ENCODE measurements around the gene NRDE2.

Gene NRDE2, protein sequence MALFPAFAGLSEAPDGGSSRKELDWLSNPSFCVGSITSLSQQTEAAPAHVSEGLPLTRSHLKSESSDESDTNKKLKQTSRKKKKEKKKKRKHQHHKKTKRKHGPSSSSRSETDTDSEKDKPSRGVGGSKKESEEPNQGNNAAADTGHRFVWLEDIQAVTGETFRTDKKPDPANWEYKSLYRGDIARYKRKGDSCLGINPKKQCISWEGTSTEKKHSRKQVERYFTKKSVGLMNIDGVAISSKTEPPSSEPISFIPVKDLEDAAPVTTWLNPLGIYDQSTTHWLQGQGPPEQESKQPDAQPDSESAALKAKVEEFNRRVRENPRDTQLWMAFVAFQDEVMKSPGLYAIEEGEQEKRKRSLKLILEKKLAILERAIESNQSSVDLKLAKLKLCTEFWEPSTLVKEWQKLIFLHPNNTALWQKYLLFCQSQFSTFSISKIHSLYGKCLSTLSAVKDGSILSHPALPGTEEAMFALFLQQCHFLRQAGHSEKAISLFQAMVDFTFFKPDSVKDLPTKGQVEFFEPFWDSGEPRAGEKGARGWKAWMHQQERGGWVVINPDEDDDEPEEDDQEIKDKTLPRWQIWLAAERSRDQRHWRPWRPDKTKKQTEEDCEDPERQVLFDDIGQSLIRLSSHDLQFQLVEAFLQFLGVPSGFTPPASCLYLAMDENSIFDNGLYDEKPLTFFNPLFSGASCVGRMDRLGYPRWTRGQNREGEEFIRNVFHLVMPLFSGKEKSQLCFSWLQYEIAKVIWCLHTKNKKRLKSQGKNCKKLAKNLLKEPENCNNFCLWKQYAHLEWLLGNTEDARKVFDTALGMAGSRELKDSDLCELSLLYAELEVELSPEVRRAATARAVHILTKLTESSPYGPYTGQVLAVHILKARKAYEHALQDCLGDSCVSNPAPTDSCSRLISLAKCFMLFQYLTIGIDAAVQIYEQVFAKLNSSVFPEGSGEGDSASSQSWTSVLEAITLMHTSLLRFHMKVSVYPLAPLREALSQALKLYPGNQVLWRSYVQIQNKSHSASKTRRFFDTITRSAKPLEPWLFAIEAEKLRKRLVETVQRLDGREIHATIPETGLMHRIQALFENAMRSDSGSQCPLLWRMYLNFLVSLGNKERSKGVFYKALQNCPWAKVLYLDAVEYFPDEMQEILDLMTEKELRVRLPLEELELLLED

GRCh38 chr14:90331497-90332270, at the start of gene NRDE2:
TSS of gene NRDE2 (minus strand) at chr14:90331941. CDS start at chr14:90331904, 37 bp downstream.
- FAIRE-seq = no peak

DNA sequence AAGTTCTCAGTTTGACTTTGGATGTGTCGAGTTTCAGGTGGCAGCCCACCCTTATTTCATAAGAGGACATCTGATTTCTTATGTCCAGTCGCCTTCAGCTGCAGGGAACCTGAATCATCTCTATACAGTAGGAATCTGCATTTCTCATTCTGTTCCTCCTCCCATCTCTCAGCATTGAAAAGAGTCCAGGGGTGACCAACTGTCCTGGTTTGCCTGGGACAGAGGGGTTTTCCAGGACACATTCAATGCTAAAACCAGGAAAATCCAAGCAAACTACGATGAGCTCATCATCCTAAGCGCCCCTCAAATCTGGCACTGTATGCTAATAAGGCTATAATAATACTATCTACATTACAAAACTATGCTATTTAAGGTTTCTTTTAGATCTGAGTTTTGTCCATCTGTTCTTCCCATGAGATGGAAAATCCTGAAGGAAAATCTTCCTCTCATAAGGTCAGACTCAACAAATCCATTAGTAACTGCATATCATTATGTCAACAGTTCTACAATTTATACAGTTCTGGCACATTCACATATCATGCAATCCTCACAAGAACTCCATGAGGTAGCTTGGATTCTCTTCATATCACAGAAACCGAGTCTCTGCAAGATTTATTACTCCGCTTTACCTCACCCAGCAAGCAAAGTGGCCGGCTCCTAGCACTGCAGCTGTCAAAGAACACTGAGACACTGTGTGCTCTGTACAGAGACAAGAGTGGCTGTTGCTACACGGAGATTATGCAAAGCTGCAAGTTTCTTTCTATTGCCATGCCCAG, 49.5 kb upstream of the NRDE2 start:
- no peak for FAIRE-seq

DNA sequence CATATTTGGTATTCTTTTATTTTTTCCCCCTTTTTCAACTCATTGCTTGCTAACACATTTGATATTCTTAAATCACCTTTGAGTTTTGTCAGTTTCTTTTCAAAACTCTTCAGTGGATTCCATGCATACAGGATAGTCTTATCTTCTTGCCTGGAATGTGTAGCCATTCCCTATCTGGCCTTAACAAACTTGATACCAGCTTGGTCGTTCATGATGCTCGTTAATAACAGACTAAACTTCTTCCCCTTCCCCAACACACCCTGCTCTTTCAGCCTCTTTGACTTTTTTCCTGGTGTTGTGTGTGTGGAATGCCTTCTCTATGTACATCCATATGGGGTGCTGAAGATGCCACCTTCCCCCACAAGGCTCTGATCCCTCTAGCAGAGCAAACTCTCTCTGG, 47.4 kb upstream of the NRDE2 start:
- no peak for FAIRE-seq

GRCh38 chr14:90378249-90378648, 46.5 kb upstream of the NRDE2 start:
- no peak for FAIRE-seq

DNA sequence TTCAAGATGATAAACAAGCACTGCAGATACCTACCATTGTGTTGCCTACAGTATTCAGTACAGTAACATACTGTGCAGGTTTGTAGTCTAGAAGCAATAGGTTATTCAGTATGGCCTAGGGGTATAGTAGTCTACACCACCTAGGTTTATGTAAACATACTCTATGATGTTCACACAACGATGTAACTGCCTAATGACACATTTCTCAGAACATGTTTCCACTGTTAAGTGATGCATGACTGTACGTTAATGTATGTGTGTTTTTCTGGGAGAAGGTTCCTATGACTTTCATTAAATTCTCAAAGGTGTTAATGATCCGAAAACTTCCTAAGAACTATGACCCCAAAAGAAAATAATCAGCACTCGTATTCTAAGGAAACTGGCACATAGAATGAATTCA, 44.2 kb upstream of the NRDE2 start:
- FAIRE-seq = no peak

DNA sequence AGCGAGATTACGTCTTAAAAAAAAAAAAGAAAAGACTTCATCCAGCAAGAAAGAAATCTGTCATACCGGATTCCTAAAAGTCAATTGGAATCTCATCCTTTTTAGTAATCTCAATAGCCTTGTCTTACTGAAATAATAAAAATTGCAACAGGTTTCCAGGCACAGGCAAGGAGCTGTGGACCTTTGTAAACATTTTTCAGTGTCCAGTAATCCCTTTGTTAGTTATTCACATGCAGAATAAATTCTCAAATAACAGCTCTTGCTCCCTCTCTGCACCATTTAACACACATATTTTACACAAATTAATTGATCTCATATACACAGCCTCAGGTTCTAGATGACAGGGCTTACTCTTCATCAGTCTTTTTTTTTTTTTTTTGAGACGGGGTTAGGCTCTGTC, 43.1 kb upstream of the NRDE2 start:
- FAIRE-seq = no peak

DNA sequence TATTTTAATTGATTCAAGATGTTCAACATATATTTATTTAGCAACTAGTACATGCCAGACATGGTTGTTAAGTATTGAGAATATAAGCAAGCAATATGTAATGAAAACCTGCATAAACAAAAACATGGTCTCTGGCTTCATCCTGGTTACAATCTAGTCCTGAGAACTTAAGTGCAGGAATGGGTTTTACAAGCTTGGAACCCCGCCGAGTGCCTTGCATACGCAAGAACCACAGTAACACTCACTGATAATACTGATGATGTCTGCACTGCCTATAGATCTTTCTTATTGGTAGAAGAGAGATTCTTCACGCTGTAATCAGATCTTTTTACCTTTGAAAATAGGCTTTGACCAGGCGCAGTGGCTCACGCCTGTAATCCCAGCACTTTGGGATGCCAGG, 42.1 kb upstream of the NRDE2 start:
- no peak for FAIRE-seq

DNA sequence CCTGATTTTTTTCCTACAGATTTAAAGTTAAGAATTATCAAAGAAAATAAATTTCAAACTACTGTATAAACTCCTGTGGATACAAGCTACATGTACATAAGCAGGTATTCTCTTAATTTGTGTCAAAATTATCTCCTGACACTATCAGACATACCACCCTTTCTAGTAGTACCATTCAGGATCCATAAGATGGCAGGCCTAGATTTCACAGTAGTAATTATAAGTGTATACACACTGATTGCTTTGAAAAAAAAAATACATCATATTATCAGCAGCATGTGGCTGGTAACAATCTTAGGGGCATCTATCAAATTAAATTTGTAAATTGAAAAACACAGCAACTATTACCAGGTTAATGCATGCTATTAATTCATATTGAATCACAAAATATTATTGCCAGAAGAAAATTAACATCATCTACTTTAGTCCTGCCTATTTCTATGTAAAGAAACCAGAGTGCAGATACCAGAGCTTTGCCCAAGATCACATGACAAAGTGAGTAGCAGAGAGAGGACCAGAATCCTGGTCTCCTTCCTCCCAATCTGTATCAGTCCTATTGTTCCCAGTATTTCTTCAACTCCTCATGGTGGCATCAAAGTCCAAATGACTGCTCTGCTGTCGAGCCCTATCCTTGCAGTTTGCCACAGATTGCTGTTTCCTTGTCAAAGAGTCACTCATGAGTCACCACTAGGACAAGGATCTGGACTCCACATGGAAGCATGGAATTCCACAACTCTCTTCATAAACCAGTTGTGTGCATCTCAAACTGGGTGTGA, 37.4 kb upstream of the NRDE2 start:
- FAIRE-seq = no peak

- FAIRE-seq = no peak
These were observed 30.8 kb upstream of the NRDE2 start for GRCh38 chr14:90362558-90362896.

GRCh38 chr14:90361865-90362557, 30.3 kb upstream of the NRDE2 start:
- no peak for FAIRE-seq

DNA sequence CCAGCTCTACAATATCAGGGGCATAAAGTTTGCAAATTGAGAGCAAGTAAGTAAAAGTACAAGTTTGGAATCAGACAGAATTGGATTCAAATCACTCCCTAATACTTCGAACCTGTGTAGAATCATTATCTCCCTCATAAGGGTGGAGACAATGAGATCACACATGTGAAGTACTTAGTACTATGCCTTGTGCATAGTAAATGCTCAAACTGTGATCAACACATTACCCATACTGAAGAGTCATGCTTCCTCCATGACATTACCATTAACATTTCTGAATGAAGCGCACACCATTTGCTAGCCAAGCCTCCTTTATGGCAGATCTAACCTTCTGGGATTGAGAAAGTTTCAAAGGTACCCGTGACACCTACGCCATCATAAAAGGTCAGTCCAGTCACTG, 26.6 kb upstream of the NRDE2 start:
- no peak for FAIRE-seq

GRCh38 chr14:90356925-90357324, 25.2 kb upstream of the NRDE2 start:
- no peak for FAIRE-seq

GRCh38 chr14:90355540-90356518, 24.1 kb upstream of the NRDE2 start:
- no peak for FAIRE-seq

DNA sequence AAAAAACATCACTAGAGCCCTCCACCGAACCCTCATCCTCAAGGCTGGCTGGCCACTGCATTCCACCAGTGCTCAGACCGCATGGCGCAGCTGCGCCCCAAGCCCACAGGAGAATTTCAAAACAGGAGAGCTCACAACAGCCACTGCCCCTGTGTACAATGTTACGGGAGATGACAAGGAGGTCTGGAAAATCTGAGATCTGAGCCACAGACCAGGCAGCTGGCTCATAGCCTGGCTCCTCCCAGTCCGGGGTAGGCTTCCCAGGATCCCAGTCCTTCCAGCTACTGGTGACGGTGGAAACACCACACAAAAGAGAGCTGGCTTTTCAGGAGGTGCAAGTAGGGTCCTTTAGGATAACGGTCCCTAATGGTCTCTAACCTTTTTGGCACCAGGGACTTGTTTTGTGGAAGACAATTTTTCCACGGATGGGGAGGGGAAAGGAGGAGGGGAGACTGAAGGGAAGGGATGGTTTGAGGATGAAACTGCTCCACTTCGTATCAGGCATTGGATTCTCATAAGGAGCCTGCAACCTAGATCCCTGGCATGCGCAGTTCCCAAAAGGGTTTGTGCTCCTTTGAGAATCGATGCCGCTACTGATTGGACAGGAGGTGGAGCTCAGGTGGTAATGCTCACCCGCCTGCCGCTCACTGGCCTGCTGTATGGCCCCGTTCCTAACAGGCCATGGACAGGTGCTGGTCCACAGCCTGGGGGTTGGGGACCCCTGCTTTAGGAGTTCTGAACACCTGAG, 23.0 kb upstream of the NRDE2 start:
- FAIRE-seq = no peak

GRCh38 chr14:90349739-90350138, 18.0 kb upstream of the NRDE2 start:
- no peak for FAIRE-seq

GRCh38 chr14:90348270-90348669, 16.5 kb upstream of the NRDE2 start:
- FAIRE-seq = no peak

GRCh38 chr14:90345239-90345557, 13.5 kb upstream of the NRDE2 start:
- FAIRE-seq = no peak
